ENCODE data around the gene ENDOG.

DNA sequence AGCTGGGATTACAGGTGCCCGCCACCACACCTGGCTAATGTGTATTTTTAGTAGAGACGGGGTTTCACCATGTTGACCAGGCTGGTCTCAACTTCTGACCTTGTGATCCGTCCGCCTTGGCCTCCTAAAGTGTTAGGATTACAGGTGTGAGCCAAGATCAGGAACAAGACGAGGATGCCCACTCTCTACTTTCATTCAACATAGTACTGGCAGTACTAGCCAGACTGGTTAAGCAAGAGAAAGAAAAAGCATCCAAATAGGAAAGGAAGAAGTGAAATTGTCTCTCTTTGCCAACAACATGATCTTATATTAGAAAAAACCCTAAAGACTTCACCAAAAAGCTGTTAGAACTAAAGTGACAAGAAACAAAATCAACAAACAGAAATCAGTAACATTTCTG, 7.4 kb upstream of the ENDOG start:
- TF ChIP-seq CTCF (IDR thresholded peaks at IDR 0.05) (no peak), POLR2A (IDR thresholded peaks at IDR 0.05) (no peak)

All from uterus (tissue), 2 donors.